Activated T-cell treated with anti-CD3 and anti-CD28 coated beads, Interleukin-2, amount 50 U/mL, for 1 hour (primary cell): Measurements from ENCODE around the gene CPEB3.
"Not testable (repeated sequence)": the region's sequence is repeated elsewhere in the genome, so short reads cannot be mapped to it uniquely, and the experiment has no call there.

Experiments used
- DNase-seq: peaks from one replicate; pipeline ENCODE4 v3.0.0-alpha.2; 2020

Gene CPEB3

DNA sequence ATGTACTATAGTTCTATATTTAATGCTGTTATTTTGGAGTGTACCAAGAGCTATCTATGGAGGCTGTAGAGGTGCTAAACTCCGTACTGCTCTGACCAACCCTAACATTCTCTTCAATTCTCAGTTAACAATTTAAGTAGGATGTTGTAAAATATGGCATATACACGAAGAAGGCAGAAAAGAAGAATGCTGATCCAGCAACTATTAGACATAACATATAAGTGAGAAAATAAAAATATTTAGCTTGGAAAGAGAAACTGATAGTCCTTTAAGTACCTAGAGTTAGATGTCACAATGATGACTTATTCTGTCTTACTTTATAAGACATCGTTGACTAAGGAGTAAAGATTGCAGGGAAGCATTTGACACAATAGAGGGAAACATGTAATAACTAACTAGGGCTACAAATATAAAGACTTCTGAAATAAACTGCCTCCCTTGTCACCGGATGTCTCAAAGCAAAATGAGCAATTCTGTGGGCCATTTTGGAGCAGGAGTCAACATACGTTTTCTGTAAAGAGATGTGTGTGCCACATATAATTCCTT, 159.5 kb downstream of the CPEB3 start:
- DNase-seq: no peak

DNA sequence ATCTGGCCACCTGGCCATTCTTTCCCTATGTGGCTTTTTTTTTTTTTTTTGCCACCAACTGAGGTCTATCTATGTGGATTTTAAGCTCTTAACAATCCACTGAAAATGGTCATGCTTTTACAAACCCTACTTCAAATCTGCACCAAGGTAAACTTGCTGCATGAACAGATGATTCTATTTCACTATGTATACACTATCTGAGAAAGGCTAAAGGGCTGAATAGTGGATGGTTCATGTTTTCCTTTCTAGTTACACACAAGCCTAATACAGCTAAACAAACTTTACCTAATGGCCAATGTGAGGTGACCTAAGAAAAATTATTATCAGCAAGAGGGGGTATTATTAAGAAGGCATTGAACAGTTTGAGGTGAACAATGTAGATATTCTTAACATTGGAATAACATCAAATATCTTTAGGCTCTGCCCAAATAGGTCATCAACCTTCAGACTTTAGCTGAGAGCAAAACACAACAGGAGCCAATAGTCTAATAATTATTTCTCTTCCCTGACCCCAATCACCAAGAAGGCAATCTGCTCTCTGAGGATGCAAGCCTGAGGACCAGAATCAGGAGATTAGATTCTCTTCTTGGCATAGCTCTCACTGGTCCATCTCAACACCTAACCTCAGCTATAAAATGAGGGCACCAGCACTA, 160.1 kb downstream of the CPEB3 start:
- no peak for DNase-seq

- DNase-seq: no peak
These were observed 164.7 kb downstream of the CPEB3 start for GRCh38 chr10:92126100-92126650.

DNA sequence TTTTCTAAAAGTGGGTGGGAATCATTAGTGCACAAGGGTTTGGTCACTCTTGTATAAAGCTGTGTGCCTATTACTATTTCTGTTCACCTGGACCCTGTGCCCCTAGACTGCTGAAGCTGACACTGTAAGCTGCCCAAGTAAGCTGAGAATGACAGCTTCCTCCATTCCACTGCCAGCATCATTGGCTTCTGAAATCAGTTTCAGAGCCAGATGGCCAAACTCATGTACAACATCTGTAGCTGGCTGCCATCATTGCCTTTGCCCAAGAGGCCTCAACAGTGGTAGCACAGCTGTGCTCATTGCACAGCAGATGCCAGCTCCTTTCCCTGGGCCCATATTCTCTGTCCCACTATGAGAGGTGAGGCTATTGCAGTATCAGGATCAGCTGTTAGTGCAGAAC, 165.7 kb downstream of the CPEB3 start:
- DNase-seq: no peak

- DNase-seq: no peak
These were observed 166.2 kb downstream of the CPEB3 start for GRCh38 chr10:92124616-92125143.

GRCh38 chr10:92124020-92124419, 166.9 kb downstream of the CPEB3 start:
- no peak for DNase-seq

DNA sequence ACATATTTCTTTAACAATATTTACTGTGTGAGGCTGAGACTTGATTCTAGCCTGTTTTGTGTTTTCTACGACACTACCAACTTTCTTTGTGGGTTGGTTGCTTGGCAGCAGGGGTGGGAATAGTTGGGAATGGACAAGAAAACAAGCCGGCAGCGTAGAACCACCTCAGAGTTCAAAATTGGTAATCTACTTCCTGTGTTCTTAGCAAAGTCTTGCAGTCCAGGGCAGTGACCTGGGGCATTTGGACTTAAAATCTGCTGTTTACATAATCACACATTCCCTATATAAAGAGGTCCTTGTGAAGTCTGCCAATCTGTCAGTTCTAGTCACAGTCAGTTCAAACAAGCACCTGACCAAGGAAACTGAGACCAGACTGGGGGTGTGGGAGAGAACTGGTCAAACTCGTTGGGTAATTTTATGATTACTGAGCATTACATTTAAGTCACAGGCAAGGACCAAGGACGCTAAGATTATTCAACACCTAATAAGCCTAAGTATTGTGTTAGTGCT, 167.9 kb downstream of the CPEB3 start:
- no peak for DNase-seq

- DNase-seq: no peak
These were observed 169.0 kb downstream of the CPEB3 start for GRCh38 chr10:92121686-92122492.

- DNase-seq: no peak
These were observed 171.5 kb downstream of the CPEB3 start for GRCh38 chr10:92119340-92119739.

- not testable (repeated sequence) for DNase-seq
These were observed 176.0 kb downstream of the CPEB3 start for GRCh38 chr10:92114917-92115316.

- DNase-seq: no peak
These were observed 176.8 kb downstream of the CPEB3 start for GRCh38 chr10:92113911-92114600.

GRCh38 chr10:92112462-92112861, 178.4 kb downstream of the CPEB3 start:
- DNase-seq: no peak

- no peak for DNase-seq
These were observed 179.4 kb downstream of the CPEB3 start for GRCh38 chr10:92111336-92111939.

GRCh38 chr10:92110039-92110794, 180.7 kb downstream of the CPEB3 start:
- DNase-seq: no peak

- DNase-seq: no peak
These were observed 182.1 kb downstream of the CPEB3 start for GRCh38 chr10:92108747-92109146.

GRCh38 chr10:92108120-92108519, 182.8 kb downstream of the CPEB3 start:
- no peak for DNase-seq

DNA sequence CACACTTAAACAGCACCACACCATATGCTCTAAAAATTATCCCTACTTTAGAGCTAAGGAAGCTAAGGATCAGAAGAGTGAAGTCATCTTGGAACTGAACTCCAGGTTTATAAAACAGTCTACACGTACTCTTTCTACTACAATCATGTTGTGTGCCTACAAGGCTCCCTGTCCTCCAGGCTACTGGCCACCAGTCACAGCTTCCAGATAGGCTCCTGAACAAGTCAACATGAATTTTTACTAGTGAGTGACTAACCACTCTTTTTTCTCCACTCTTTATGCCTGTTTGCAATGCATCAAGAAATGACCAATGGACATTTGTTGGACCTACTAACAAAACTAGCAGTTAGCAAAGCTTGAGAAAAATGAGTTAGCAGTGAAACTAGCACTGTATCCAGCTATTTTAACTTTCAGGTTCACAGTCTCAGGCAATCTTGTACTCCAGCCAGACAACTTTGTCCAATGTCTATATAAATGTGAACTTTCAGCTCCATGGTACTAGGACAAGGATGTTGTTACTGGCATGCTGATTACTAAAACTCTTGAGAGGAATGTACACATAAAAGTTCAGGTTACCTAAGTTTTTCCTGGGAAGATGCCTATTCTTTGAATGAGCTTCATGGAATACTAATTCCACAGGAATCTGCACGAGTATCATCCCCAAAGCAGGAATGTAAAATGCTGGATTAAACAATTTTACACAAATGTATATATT, 187.3 kb downstream of the CPEB3 start:
- no peak for DNase-seq

- no peak for DNase-seq
These were observed 188.2 kb downstream of the CPEB3 start for GRCh38 chr10:92102601-92103213.

GRCh38 chr10:92094960-92095359, 195.9 kb downstream of the CPEB3 start:
- DNase-seq: no peak

DNA sequence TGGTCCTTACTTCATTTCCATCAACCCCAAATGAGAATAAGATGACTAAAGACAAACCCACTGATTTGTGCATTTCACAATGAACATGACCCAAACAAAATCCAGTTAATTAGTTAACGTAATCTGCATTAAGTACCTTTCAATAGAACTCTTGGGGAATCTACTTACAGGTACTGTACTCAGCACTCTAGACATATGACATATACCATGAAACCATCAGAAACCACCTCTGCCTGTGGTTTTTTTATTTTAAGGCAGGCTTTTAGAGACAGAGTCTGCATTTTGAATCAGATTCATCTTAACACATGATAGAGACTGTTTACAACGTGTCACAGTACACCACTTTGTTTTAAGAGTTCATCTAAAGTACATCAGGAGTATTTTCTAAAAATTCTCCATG, 198.9 kb downstream of the CPEB3 start:
- no peak for DNase-seq
